A549 treated with AZD9567 at 1 μM for 4 hours (cell line): ENCODE data around the gene ZSCAN29. TPM values are rescaled to one million over a fixed set of nuclear protein-coding genes. Genes with fewer than 3 reads are reported as not detected.

Source experiments
- total RNA-seq: library from RNA; stranded (reverse); fragments of 200-300 nt; extraction: Qiagen RNA extraction; gene quantifications from 5 replicates; pipeline ENCODE4 v1.2.3, GENCODE V29; 2022; ENCODE audit not compliant: insufficient read depth

The ZSCAN29 gene
- 6.9 to 12.3 TPM (median 9.5 TPM) in 5 replicates for total RNA-seq

DNA sequence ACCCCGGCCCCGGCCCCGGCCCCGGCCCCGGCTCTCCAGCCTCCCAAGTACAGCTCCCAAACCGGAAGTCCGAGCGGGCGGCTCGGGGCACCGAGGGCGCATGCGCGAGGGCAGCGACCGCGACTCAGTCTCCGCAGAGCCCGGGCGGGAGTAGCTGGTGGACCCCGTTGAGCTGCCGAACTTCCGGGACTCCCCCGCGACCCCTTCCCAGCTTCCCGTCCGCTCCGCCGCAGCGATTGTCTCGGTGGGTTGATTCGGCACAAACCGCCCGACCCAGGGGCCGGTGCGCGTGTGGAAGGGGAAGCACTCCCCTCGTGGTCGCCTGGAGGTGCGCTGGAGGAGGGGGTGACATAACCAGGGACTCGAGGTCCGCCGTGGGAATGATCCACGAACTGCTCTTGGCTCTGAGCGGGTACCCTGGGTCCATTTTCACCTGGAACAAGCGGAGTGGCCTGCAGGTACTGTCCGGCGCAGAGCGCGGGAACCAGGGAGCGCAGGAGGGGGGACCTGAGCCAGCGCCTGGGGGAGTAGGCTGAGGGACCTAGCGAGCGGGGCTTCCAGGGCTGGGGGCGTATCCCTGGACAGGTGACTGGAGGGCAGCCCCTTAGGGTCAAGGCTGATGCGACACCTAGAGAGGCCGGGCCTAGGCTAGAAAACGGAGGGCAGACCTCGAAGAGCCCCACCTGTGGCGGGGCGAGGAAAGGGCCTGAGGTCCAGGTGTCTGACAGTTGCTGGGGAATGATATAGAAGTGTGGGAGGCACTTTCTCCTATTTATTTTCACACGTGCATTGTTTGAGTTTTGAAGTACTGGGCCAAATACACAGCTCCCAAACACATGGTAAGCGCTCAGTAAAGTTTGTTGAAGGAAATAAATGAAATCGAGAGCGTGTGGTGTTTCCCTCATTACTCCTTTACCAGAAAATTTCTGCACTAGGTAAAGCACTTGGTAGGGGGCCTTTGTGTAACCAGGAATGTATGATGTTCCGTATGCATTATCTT, at the start of gene ZSCAN29, which contains the start of gene TUBGCP4:
Gene ZSCAN29 (minus strand): TSS at position 69 of the 1,000 bp plus-strand sequence. CDS start 1,130 bp downstream, outside the sequence.
Gene TUBGCP4 (plus strand): TSS at position 127 of the 1,000 bp plus-strand sequence. CDS start 254 bp downstream, at position 381.

DNA sequence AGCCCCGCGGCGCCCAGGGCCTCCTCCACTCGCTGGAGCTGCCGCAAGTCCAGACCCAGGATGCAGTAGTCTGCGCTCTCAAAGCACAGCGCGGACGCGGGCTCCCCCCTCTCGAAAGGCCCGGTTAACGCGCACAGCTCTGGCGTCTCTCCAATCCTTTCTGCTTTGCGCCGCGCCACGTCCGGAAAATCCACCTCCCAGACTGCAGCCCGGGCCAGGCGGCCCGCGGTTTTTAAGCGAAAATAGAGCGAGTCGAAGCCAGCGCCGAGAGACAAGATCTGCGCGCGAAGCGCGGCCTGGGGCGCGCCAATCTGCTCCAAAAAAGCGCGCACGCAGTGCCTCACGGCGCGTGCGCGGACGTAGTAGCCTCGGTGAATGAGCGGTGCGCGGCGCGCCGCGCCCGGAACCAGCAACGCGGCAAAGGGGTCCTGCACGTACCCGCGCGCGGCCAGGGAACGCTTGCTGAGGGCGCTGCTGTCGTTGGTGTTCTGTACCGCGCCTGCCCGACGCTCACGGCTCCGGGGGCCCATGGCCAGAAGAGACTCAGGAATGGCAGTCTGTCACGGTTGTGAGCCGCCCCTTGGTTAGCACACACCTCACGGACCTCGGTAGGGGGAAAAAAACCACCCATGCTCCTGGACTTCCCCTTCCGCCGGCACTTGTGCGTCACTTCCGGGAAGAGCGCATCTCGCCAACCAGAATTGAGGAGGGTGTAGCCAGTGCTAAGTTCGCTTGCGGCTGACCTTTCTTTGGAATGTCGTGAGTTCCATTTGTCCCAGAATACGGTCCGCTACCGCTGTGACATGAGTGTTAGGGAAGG, 40.7 kb downstream of the ZSCAN29 start, which contains the start of gene LCMT2:
Gene LCMT2 (minus strand): TSS at position 614 of the 820 bp plus-strand sequence. CDS start 84 bp downstream, at position 530.

Other genes starting within 250 kb of the ZSCAN29 start
- 7.1 to 19.2 TPM (median 7.4 TPM) in 5 replicates for gene TMEM62, start 237.5 kb downstream of the ZSCAN29 start, total RNA-seq
- 19.7 to 30.4 TPM (median 29.6 TPM) in 5 replicates for gene CCNDBP1, start 185.6 kb downstream of the ZSCAN29 start, total RNA-seq
- not detected in 5 replicates for gene EPB42, start 150.0 kb downstream of the ZSCAN29 start, total RNA-seq
- not detected in 5 replicates for gene TGM5, start 104.1 kb downstream of the ZSCAN29 start, total RNA-seq
- gene TGM7, start 68.8 kb downstream of the ZSCAN29 start, total RNA-seq: not detected in 5 replicates
- 5.5 to 8.1 TPM (median 7.6 TPM) in 5 replicates for gene LCMT2, start 40.5 kb downstream of the ZSCAN29 start, total RNA-seq
- gene TUBGCP4, start 58 bp upstream of the ZSCAN29 start, total RNA-seq: 4.8 to 6.8 TPM (median 5.9 TPM) in 5 replicates
- 15.3 to 16.7 TPM (median 16.1 TPM) in 5 replicates for gene TP53BP1, start 122.1 kb upstream of the ZSCAN29 start, total RNA-seq
- 0.66 to 0.77 TPM (median 0.69 TPM) in 5 replicates for gene MAP1A, start 146.6 kb upstream of the ZSCAN29 start, total RNA-seq
- 5.0 to 8.9 TPM (median 5.2 TPM) in 5 replicates for gene PPIP5K1, start 219.2 kb upstream of the ZSCAN29 start, total RNA-seq
- 2.3 to 4.8 TPM (median 3.6 TPM) in 4 of 5 replicates, not detected in the other for gene CKMT1B, start 223.0 kb upstream of the ZSCAN29 start, total RNA-seq
- 0.06 to 0.15 TPM (median 0.11 TPM) in 4 of 5 replicates, not detected in the other for gene STRC, start 247.8 kb upstream of the ZSCAN29 start, total RNA-seq